Karpas-422 (cell line): ENCODE results near the gene ZCCHC7. TPM values are rescaled to one million over a fixed set of nuclear protein-coding genes. Genes with fewer than 3 reads are reported as not detected.
"Not testable (repeated sequence)": the region's sequence is repeated elsewhere in the genome, so short reads cannot be mapped to it uniquely, and the experiment has no call there.

Source experiments
- DNase-seq: peaks from one replicate; pipeline ENCODE4 v3.0.0-alpha.2; 2015
- H2AFZ ChIP-seq: fragments of 200-600 bp; sonication (generic); 2 replicates; pipeline ENCODE4 v1.6.1; 2014; ENCODE audit warnings: antibody characterized with exemption, low read length, mixed read lengths
- H3K27ac ChIP-seq: fragments of 200-600 bp; sonication (generic); 2 replicates; pipeline ENCODE4 v1.5.1; 2014; ENCODE audit warnings: mild to moderate bottlenecking, low read length, moderate library complexity
- H3K27me3 ChIP-seq: fragments of 200-600 bp; sonication (generic); 2 replicates; pipeline ENCODE4 v1.6.1; 2014; ENCODE audit warnings: low read length, mixed read lengths
- H3K36me3 ChIP-seq: fragments of 200-600 bp; sonication (generic); 2 replicates; pipeline ENCODE4 v1.6.1; 2014; ENCODE audit warnings: low read length, mixed read lengths; ENCODE audit not compliant: insufficient read depth
- H3K4me1 ChIP-seq: fragments of 200-600 bp; sonication (generic); 2 replicates; pipeline ENCODE4 v1.6.1; 2014; ENCODE audit warnings: mild to moderate bottlenecking, low read length, mixed read lengths
- H3K4me2 ChIP-seq: fragments of 200-600 bp; sonication (generic); 2 replicates; pipeline ENCODE4 v1.6.1; 2014; ENCODE audit warnings: low read length, low read depth, mild to moderate bottlenecking; ENCODE audit not compliant: poor library complexity, severe bottlenecking
- H3K4me3 ChIP-seq: fragments of 200-600 bp; sonication (generic); 2 replicates; pipeline ENCODE4 v1.5.1; 2014; ENCODE audit warnings: mild to moderate bottlenecking, antibody characterized with exemption, low read length, mixed read lengths
- H3K79me2 ChIP-seq: fragments of 200-600 bp; sonication (generic); 2 replicates; pipeline ENCODE4 v1.6.1; 2014; ENCODE audit warnings: mild to moderate bottlenecking, low read length, mixed read lengths
- H3K9ac ChIP-seq: fragments of 200-600 bp; sonication (generic); 2 replicates; pipeline ENCODE4 v1.6.0; 2014; ENCODE audit warnings: low read length
- H3K9me2 ChIP-seq: fragments of 200-600 bp; sonication (generic), shearing (Covaris generic); replicated peaks from 2 replicates; pipeline ENCODE4 v1.6.0; 2014; ENCODE audit warnings: mild to moderate bottlenecking, low read length, moderate library complexity; ENCODE audit not compliant: insufficient read depth
- H3K9me3 ChIP-seq: fragments of 300-700, 200-600 bp; sonication (generic); 2 replicates; pipeline ENCODE4 v1.6.1; 2014; ENCODE audit warnings: low read length, mixed read lengths
- H4K20me1 ChIP-seq: fragments of 200-600 bp; sonication (generic); 2 replicates; pipeline ENCODE4 v1.6.1; 2014; ENCODE audit warnings: mild to moderate bottlenecking, antibody characterized with exemption, low read length, low read depth; ENCODE audit not compliant: insufficient read depth
- total RNA-seq: library from RNA; depleted of rRNA; stranded (reverse); fragments of >200 nt; shearing (Covaris generic); gene quantifications from 2 replicates; pipeline ENCODE4 v1.2.3, GENCODE V29; 2014; ENCODE audit warnings: low replicate concordance

ZCCHC7 gene
- total RNA-seq, 1 experiment from 2014 or later: 85.1 TPM

- H3K9ac ChIP-seq: no peak overlapping the region
- peaks cover 28% of the 10 kb centered on the region for H3K4me1 ChIP-seq
- no peaks in the 10 kb centered on the region for H3K9me3 ChIP-seq
- no peaks in the 10 kb centered on the region for H4K20me1 ChIP-seq
- no peaks in the 10 kb centered on the region for H3K9me2 ChIP-seq
- peaks cover 73% of the 10 kb centered on the region for H3K79me2 ChIP-seq
- H3K36me3 ChIP-seq: peaks cover 48% of the 10 kb centered on the region
- no peak overlapping the region for H3K4me2 ChIP-seq
- no peak overlapping the region for H2AFZ ChIP-seq
- peak overlapping the region; percentile 2; the same call in 1 of the 2 replicates for H3K27ac ChIP-seq
- no peak for DNase-seq
- H3K4me3 ChIP-seq: no peak overlapping the region
- no peaks in the 10 kb centered on the region for H3K27me3 ChIP-seq
Observed at GRCh38 chr9:37163299-37163698, 42.9 kb downstream of the ZCCHC7 start.

DNA sequence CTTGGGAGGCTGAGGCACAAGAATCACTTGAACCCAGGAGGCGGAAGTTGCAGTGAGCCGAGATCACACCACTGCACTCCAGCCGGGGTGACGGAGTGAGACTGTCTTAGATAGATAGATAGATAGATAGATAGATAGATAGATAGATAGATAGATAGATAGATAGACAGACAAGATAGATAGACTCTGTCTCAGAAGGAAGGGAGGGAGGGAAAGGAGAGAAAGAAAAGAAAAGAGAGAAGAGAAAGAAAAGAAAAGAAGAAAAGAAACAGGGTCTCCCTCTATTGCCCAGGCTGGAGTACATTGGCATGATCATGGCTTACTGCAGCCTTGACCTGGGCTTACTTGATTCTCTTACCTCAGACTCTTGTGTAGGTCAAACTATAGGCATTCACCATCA is 44.0 kb downstream of the ZCCHC7 start:
- H4K20me1 ChIP-seq, H3K4me2 ChIP-seq, H3K9ac ChIP-seq, H3K4me3 ChIP-seq, H3K27ac ChIP-seq, DNase-seq, H3K27me3 ChIP-seq, H3K9me3 ChIP-seq, H2AFZ ChIP-seq, H3K9me2 ChIP-seq: not testable (repeated sequence)
- Histone ChIP-seq H3K79me2 (peaks cover 74% of the 10 kb centered on the region), H3K4me1 (peaks cover 21% of the 10 kb centered on the region; the same call in 1 of the 2 replicates), H3K36me3 (peaks cover 42% of the 10 kb centered on the region)

DNA sequence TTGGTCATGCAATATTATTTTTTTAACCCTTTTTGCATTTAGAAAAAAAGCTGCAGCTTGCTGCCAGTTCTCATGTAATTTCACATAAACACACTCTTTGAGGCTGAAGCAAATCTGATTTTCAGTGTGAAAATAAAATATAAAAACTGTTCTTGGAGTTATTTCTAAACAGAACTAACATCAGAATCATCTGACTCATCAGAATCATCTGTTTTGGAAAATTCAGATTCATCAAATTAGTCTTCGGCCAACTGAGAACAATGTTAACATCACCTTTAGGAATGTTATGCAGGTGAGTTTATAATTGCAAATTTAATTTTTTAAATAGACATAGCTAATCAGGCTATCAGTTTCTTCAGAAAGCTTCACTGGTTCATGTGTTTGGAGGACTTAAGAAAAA is 45.3 kb downstream of the ZCCHC7 start:
- no peaks in the 10 kb centered on the region for H4K20me1 ChIP-seq
- H2AFZ ChIP-seq: no peak overlapping the region
- H3K4me3 ChIP-seq: no peak overlapping the region
- peaks cover 76% of the 10 kb centered on the region for H3K79me2 ChIP-seq
- H3K4me1 ChIP-seq: peaks cover 21% of the 10 kb centered on the region; the same call in 1 of the 2 replicates
- no peak overlapping the region for H3K27ac ChIP-seq
- H3K36me3 ChIP-seq: peaks cover 38% of the 10 kb centered on the region
- H3K9ac ChIP-seq: no peak overlapping the region
- H3K9me2 ChIP-seq: no peaks in the 10 kb centered on the region
- no peak for DNase-seq
- H3K9me3 ChIP-seq: no peaks in the 10 kb centered on the region
- H3K27me3 ChIP-seq: no peaks in the 10 kb centered on the region
- no peak overlapping the region for H3K4me2 ChIP-seq

GRCh38 chr9:37167456-37168047 is 47.2 kb downstream of the ZCCHC7 start:
- no peak overlapping the region for H3K4me3 ChIP-seq
- H4K20me1 ChIP-seq: no peaks in the 10 kb centered on the region
- no peak overlapping the region for H3K27ac ChIP-seq
- no peak overlapping the region for H3K4me2 ChIP-seq
- no peaks in the 10 kb centered on the region for H3K9me2 ChIP-seq
- no peak overlapping the region for H3K9ac ChIP-seq
- no peaks in the 10 kb centered on the region for H3K9me3 ChIP-seq
- no peaks in the 10 kb centered on the region for H3K27me3 ChIP-seq
- DNase-seq: no peak
- peaks cover 45% of the 10 kb centered on the region for H3K36me3 ChIP-seq
- peaks cover 15% of the 10 kb centered on the region; the same call in 1 of the 2 replicates for H3K4me1 ChIP-seq
- H2AFZ ChIP-seq: no peak overlapping the region
- peaks cover 86% of the 10 kb centered on the region for H3K79me2 ChIP-seq

DNA sequence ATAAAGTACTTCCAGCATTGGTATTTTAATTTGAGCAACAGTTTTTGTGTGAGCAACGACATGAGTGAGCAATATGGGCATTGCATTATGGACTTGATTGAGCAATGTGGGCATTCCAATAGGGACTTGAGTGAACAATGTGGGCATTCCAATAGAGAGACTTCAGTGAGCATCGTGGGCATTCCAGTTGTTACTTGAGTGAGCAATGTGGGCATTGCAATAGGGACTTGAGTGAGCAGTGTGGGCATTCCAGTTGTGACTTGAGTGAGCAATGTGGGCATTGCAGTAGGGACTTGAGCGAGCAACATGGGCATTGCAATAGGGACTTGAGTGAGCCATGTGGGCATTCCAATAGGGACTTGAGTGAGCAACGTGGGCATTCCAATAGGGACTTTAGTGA is 52.2 kb downstream of the ZCCHC7 start:
- H4K20me1 ChIP-seq: no peaks in the 10 kb centered on the region
- H3K36me3 ChIP-seq: peaks cover 28% of the 10 kb centered on the region
- H3K4me1 ChIP-seq: peaks cover 6% of the 10 kb centered on the region
- DNase-seq: no peak
- no peaks in the 10 kb centered on the region for H3K9me3 ChIP-seq
- peaks cover 90% of the 10 kb centered on the region for H3K79me2 ChIP-seq
- H3K9ac ChIP-seq: no peak overlapping the region
- no peak overlapping the region for H2AFZ ChIP-seq
- H3K4me2 ChIP-seq: no peak overlapping the region
- no peaks in the 10 kb centered on the region for H3K9me2 ChIP-seq
- no peaks in the 10 kb centered on the region for H3K27me3 ChIP-seq
- no peak overlapping the region for H3K4me3 ChIP-seq
- 0 out of 2 replicates have a peak overlapping the region, but pooled peaks have one; percentile 22 for H3K27ac ChIP-seq

- H3K79me2 ChIP-seq: peaks cover 92% of the 10 kb centered on the region
- DNase-seq: no peak
- H3K36me3 ChIP-seq: peaks cover 18% of the 10 kb centered on the region
- H3K9me3 ChIP-seq: no peaks in the 10 kb centered on the region
- H3K4me3 ChIP-seq: no peak overlapping the region
- H3K27me3 ChIP-seq: no peaks in the 10 kb centered on the region
- peaks cover 23% of the 10 kb centered on the region for H3K4me1 ChIP-seq
- no peaks in the 10 kb centered on the region for H4K20me1 ChIP-seq
- no peak overlapping the region for H2AFZ ChIP-seq
- H3K9me2 ChIP-seq: no peaks in the 10 kb centered on the region
- H3K4me2 ChIP-seq: no peak overlapping the region
- no peak overlapping the region for H3K9ac ChIP-seq
- H3K27ac ChIP-seq: no peak overlapping the region
Observed at GRCh38 chr9:37174247-37174646, 53.9 kb downstream of the ZCCHC7 start.

DNA sequence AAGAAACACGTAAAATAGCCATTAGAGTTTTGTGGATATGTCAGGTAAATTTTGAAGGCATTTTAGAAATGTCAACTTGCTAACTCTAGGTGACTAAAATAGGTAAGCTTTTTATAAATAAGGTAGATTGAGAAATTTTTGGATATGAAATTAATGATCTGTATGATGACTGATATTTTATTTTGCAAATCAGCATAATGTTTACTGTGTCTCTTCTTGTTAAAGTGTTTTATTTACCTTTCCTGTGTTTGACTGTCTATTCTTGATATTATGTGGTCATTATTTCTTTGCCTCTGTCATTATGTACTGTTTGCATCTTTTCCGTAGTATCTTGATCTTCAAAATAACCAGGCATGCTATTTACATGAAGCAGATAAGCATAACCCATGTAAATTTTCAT is 58.4 kb downstream of the ZCCHC7 start:
- Histone ChIP-seq H3K4me2 (no peak overlapping the region), H3K27ac (peak overlapping the region; percentile 42), H3K4me3 (no peak overlapping the region), H3K79me2 (peaks cover 94% of the 10 kb centered on the region), H4K20me1 (no peaks in the 10 kb centered on the region), H3K27me3 (no peaks in the 10 kb centered on the region), H3K36me3 (peaks cover 22% of the 10 kb centered on the region), H2AFZ (no peak overlapping the region), H3K9ac (no peak overlapping the region), H3K9me2 (no peaks in the 10 kb centered on the region), H3K9me3 (no peaks in the 10 kb centered on the region), H3K4me1 (peaks cover 23% of the 10 kb centered on the region)
- DNase-seq: no peak

DNA sequence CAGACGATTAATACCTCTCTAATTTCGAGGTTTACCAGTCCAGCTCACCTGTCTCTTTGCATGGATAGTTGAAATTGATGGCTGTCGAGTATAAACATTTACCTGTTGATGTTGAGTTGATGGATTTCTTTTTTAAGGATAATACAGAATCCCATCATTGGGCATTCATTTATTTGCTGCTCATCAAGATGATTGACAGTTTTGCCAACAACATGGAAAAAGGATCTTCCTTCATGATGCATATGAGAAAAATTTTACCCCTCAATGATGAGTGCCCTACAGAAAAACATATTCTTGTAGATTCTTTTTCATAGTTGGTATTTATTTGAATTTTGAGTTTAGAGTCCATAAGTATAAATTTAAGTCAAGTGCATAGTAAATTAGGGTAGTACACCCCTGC is 59.2 kb downstream of the ZCCHC7 start:
- Histone ChIP-seq H3K4me3 (no peak overlapping the region), H3K27me3 (no peaks in the 10 kb centered on the region), H3K9me2 (no peaks in the 10 kb centered on the region), H3K9ac (no peak overlapping the region), H3K4me2 (no peak overlapping the region), H3K9me3 (no peaks in the 10 kb centered on the region), H3K36me3 (peaks cover 27% of the 10 kb centered on the region), H3K27ac (peak overlapping the region; percentile 42; the same call in 1 of the 2 replicates), H3K79me2 (peaks cover 94% of the 10 kb centered on the region), H2AFZ (no peak overlapping the region), H4K20me1 (no peaks in the 10 kb centered on the region), H3K4me1 (peaks cover 23% of the 10 kb centered on the region)
- DNase-seq: no peak
